Pancreas (tissue), 10 donors: ENCODE measurements around the gene NPTX1. TPM values are rescaled to one million over a fixed set of nuclear protein-coding genes. Genes with fewer than 3 reads are reported as not detected.

Experiments used
- ATAC-seq, 4 donors: fragments of 200-7000 bp; cut with Tn5 transposase; one replicate each; pipeline versions ENCODE4 v1.8.0 to v1.9.1; 2020; ENCODE audit warnings: mild to moderate bottlenecking in 4 of 4, moderate library complexity in 4 of 4
- DNase-seq, 6 donors: peaks; one replicate each; pipeline ENCODE4 v3.0.0-alpha.2; 2020
- FAIRE-seq: peaks from 2 replicates; lab custom pipeline; 2012; peaks lifted over from hg19 to GRCh38; lab: Jason Lieb, UNC
- H3K27ac ChIP-seq, 4 donors: fragments of 200-600 bp; sonication (generic); 1 replicate in 3 of 4; 2 replicates in 1 of 4; pipeline versions ENCODE4 v1.5.0 to v1.8.0; 2020
- H3K27me3 ChIP-seq, 4 donors: fragments of 200-600 bp; one replicate each; pipeline ENCODE4 v1.8.0; 2021
- H3K36me3 ChIP-seq, 3 donors: fragments of 200-600 bp; sonication (generic) in 1 of 3; one replicate each; pipeline versions ENCODE4 v1.5.0 to v1.8.0; 2020 to 2021
- H3K4me1 ChIP-seq, 3 donors: fragments of 200-600 bp; one replicate each; pipeline ENCODE4 v1.8.0; 2021
- H3K4me3 ChIP-seq, 4 donors: fragments of 200-600 bp; sonication (generic) in 2 of 4; one replicate each; pipeline versions ENCODE4 v1.5.0 to v1.8.0; 2020 to 2021
- H3K9me3 ChIP-seq, 4 donors: fragments of 200-600 bp; one replicate each; pipeline ENCODE4 v1.8.0; 2021
- CTCF ChIP-seq, 4 donors: fragments of 200-600 bp; sonication (generic) in 3 of 4; IDR thresholded peaks; one replicate each; pipeline versions ENCODE4 v1.5.0 to v1.8.0; 2021; ENCODE audit warnings: antibody characterized with exemption in 4 of 4
- WGBS, 2 donors: extraction: QIAGEN DNeasy Blood & Tissue Kit; methylation state at CpG; one replicate each; pipeline ENCODE4 v1.1.7; 2013; 5-methylcytosine and 5-hydroxymethylcytosine counted together
- intact Hi-C, 3 donors: fragments of 100-400 bp; cut with DNase I; formaldehyde crosslinking; loops; one replicate each; pipeline versions ENCODE4 v1.11.1 to v1.14.2; 2022
- polyA plus RNA-seq, 2 donors: library from polyadenylated mRNA; stranded (reverse); fragments of 200-250 nt; gene quantifications; one replicate each; pipeline ENCODE4 v1.2.3, GENCODE V29; 2013
- total RNA-seq, 6 donors: library from RNA; stranded (reverse); fragmentation: NEBNext Ultra II Directional in 4 of 6; extraction: Animal tissue kit (Norgen Biotek cat#: 25700) in 4 of 6; gene quantifications; one replicate each; pipeline versions ENCODE4 v1.2.1 to v1.2.4, GENCODE V29; 2021 to 2023
- donor health status: healthy with polysubstance abuse.
- donor health status: DM: no; HTN: no; CAD: no; lungs with moderate emphysema.
- donor health status: DM: no; HTN: no; CAD: no.
- donor health status: control.
- donor health status: control.
- donor health status: Bipolar disorder and iron deficiency.
- donor health status: DM: yes; HTN: yes; CAD: no.
- donor health status: DM: no; HTN: no; CAD: no.
- donor health status: DM: no; HTN: no; CAD: no.
- donor health status: DM: yes; HTN: yes; CAD: no.

Gene NPTX1
- total and polyA plus RNA-seq, 8 donors, result 0.04 to 1.1 (median 0.19) TPM; not detected in 1

GRCh38 chr17:80498242-80498919 is 22.0 kb upstream of the NPTX1 start:
- WGBS, 2 donors, result 44 to 47% methylated on average over 30 of the region's 30 CpGs
- Histone ChIP-seq H3K27ac (no peak overlapping the region), H3K9me3 (no peaks in the 10 kb centered on the region), H3K4me3 (no peak overlapping the region), H3K27me3 (no peaks in the 10 kb centered on the region), H3K36me3 (no peaks in the 10 kb centered on the region), H3K4me1 (no peaks in the 10 kb centered on the region)
- ATAC-seq, result peak in 2 of 4 donors; percentile 54 to 59
- no peak for TF ChIP-seq CTCF (IDR thresholded peaks at IDR 0.05)
- intact Hi-C loops, result no loop called here
- no peak for FAIRE-seq
- DNase-seq, result no peak

- no peak for FAIRE-seq
- no peaks in the 10 kb centered on the region for H3K36me3 ChIP-seq
- H3K27ac ChIP-seq, result no peak overlapping the region
- intact Hi-C loops, result no loop called here
- 70% methylated on average over 10 of the region's 10 CpGs for WGBS, 2 donors
- no peak for TF ChIP-seq CTCF (IDR thresholded peaks at IDR 0.05)
- no peak for DNase-seq
- ATAC-seq, result no peak
- H3K9me3 ChIP-seq, result no peaks in the 10 kb centered on the region
- no peaks in the 10 kb centered on the region for H3K27me3 ChIP-seq
- H3K4me1 ChIP-seq, result no peaks in the 10 kb centered on the region
- H3K4me3 ChIP-seq, result no peak overlapping the region
Observed at GRCh38 chr17:80497726-80498241, 21.4 kb upstream of the NPTX1 start.

- 54 to 76% methylated on average over 7 of the region's 7 CpGs for WGBS, 2 donors
- no peak for FAIRE-seq
- ATAC-seq, result no peak
Observed at GRCh38 chr17:80494547-80494946, 18.1 kb upstream of the NPTX1 start.

GRCh38 chr17:80492343-80493136 is 16.1 kb upstream of the NPTX1 start:
- no peaks in the 10 kb centered on the region for H3K27me3 ChIP-seq

More at GRCh38 chr17:80494547-80494946, 18.1 kb upstream of the NPTX1 start:
- Histone ChIP-seq H3K27ac (no peak overlapping the region), H3K9me3 (no peaks in the 10 kb centered on the region), H3K27me3 (no peaks in the 10 kb centered on the region), H3K4me3 (no peak overlapping the region), H3K4me1 (no peaks in the 10 kb centered on the region), H3K36me3 (no peaks in the 10 kb centered on the region)
- intact Hi-C loops, result no loop called here
- TF ChIP-seq CTCF (IDR thresholded peaks at IDR 0.05), result no peak
- DNase-seq, result no peak

More at GRCh38 chr17:80492343-80493136, 16.1 kb upstream of the NPTX1 start:
- no peak for FAIRE-seq
- Histone ChIP-seq H3K27ac (no peak overlapping the region), H3K4me1 (no peaks in the 10 kb centered on the region), H3K36me3 (no peaks in the 10 kb centered on the region), H3K4me3 (no peak overlapping the region), H3K9me3 (no peaks in the 10 kb centered on the region)
- intact Hi-C loops, result no loop called here
- no peak for DNase-seq
- ATAC-seq, result no peak
- 68 to 71% methylated on average over 18 to 21 of the region's 21 CpGs for WGBS, 2 donors
- no peak for TF ChIP-seq CTCF (IDR thresholded peaks at IDR 0.05)
